ENCODE data around the gene PRPF40B. TPM values are rescaled to one million over a fixed set of nuclear protein-coding genes. Genes with fewer than 3 reads are reported as not detected.

PRPF40B gene
- total and polyA plus RNA-seq, 2 of the 13 experiments (the other 11 are each of a cell fraction or from before 2014, with no cell fraction given): 5.0 to 7.8 TPM

- intact Hi-C loops (cut with micrococcal nuclease; ENCODE audit: unreplicated experiment) (no loop called here), in situ Hi-C loops (cut with HindIII; ENCODE audit: extremely low pct_ligation_motif_present, low pct_unique_long_range_greater_than_20kb) (no loop called here)
- no peaks in the 10 kb centered on the region for H3K36me3 ChIP-seq (replicated peaks in 1 of 2; ENCODE audit: control insufficient read depth in 1 of 2, insufficient read depth in 2 of 2, low read length in 2 of 2)
- no peaks in the 10 kb centered on the region for H3K79me2 ChIP-seq (ENCODE audit: insufficient read depth, low read length)
- ATAC-seq (no peak), DNase-seq (ENCODE audit: low spot score) (no peak), FAIRE-seq (no peak)
- ChIA-PET CTCF (ENCODE audit: low intra/inter-chr PET ratio, low total read pairs) (no interaction called here), POLR2A (no interaction called here)
- no peak overlapping the region for H3K27ac ChIP-seq (ENCODE audit: extremely low read length, insufficient read depth, low read length)
- no peak overlapping the region for H3K9ac ChIP-seq (ENCODE audit: insufficient read depth, low read depth, low read length)
- no peaks in the 10 kb centered on the region for H3K9me3 ChIP-seq (ENCODE audit: low read length)
- no peak overlapping the region for H2AFZ ChIP-seq (ENCODE audit: low read length)
- WGBS (ENCODE audit: low lambda C conversion rate): 36% methylated on average over 1 of the region's 1 CpG
- H3K4me1 ChIP-seq (ENCODE audit: insufficient read depth, low read length): peaks cover 15% of the 10 kb centered on the region
- BruUV-seq (replicated peaks): no TSS peak
- H3K4me2 ChIP-seq (ENCODE audit: low read depth, low read length): no peak overlapping the region
- no peak overlapping the region for H3K4me3 ChIP-seq (replicated peaks in 1 of 3; ENCODE audit: insufficient read depth in 1 of 3, low read depth in 2 of 3, low read length in 3 of 3)
- H4K20me1 ChIP-seq (ENCODE audit: insufficient read depth, low read length): no peaks in the 10 kb centered on the region
- peaks cover 0 to 4% of the 10 kb centered on the region in 2 experiments; a peak in 2 of 5 replicates for H3K27me3 ChIP-seq (ENCODE audit: control insufficient read depth in 1 of 2, insufficient read depth in 2 of 2, low read length in 2 of 2)
- TF ChIP-seq ZNF572 (CRISPR knock-in tag; IDR thresholded peaks at IDR 0.05) (no peak), ZNF468 (CRISPR knock-in tag; IDR thresholded peaks at IDR 0.05) (no peak), CENPX (CRISPR knock-in tag; IDR thresholded peaks at IDR 0.05) (no peak), ZKSCAN5 (CRISPR knock-in tag; IDR thresholded peaks at IDR 0.05) (no peak), TEAD3 (CRISPR knock-in tag; optimal IDR thresholded peaks at IDR 0.05; ENCODE audit: borderline replicate concordance) (no peak), AHDC1 (CRISPR knock-in tag; IDR thresholded peaks at IDR 0.05; ENCODE audit: borderline replicate concordance) (no peak), GPBP1L1 (CRISPR knock-in tag; IDR thresholded peaks at IDR 0.05) (no peak), TEAD2 (CRISPR knock-in tag; IDR thresholded peaks at IDR 0.05) (no peak), ATM (IDR thresholded peaks at IDR 0.05; ENCODE audit: borderline replicate concordance) (no peak), WIZ (CRISPR knock-in tag; IDR thresholded peaks at IDR 0.05) (no peak), ZNF276 (CRISPR knock-in tag; IDR thresholded peaks at IDR 0.05; ENCODE audit: low read depth) (no peak), POLR2A (IDR thresholded peaks at IDR 0.05; ENCODE audit: insufficient read depth in 1 of 2, low read depth in 2 of 2, low read length in 2 of 2) (no peak), MXD4 (CRISPR knock-in tag; IDR thresholded peaks at IDR 0.05) (no peak), SPEN (CRISPR knock-in tag; IDR thresholded peaks at IDR 0.05; ENCODE audit: low read depth) (no peak), HIC2 (CRISPR knock-in tag; IDR thresholded peaks at IDR 0.05; ENCODE audit: low read depth) (no peak), TARDBP (CRISPR knock-in tag; IDR thresholded peaks at IDR 0.05) (no peak), ZNF343 (CRISPR knock-in tag; IDR thresholded peaks at IDR 0.05) (no peak)
Measured at GRCh38 chr12:49659753-49660152, 36.4 kb downstream of the PRPF40B start.

All from HepG2 (cell line).